AG08396 (cell line): Measurements from ENCODE around the gene POLR1D.
"Not testable (repeated sequence)": the region's sequence is repeated elsewhere in the genome, so short reads cannot be mapped to it uniquely, and the experiment has no call there.

ENCODE experiments used
- DNase-seq: peaks from one replicate; pipeline ENCODE4 v3.0.0; 2012; ENCODE audit warnings: low spot score, mixed read lengths

Gene POLR1D

DNA sequence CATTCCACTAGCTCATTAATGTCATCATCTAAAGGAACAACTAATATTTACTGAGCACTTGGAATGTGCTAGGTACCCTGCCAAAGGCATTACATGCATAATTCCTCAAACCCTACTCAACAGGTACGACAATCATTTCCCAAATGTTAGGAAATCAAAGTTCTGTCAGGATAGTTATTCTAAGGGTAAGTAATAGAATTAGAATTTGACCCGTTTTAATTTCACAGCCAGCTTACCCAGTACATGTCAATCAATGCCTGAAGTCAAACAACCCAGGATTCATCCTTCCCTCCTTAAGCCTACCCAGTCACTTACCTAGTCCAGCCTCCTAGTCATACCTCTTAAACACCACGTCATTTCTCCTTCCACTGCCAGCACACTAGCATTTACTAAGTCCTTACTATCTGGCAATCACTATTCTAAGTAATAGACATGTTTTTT, 3.8 kb upstream of the POLR1D start:
- DNase-seq = no peak

- peak; percentile 10 for DNase-seq
Measured at GRCh38 chr13:27619093-27619727, 2.5 kb upstream of the POLR1D start.

DNA sequence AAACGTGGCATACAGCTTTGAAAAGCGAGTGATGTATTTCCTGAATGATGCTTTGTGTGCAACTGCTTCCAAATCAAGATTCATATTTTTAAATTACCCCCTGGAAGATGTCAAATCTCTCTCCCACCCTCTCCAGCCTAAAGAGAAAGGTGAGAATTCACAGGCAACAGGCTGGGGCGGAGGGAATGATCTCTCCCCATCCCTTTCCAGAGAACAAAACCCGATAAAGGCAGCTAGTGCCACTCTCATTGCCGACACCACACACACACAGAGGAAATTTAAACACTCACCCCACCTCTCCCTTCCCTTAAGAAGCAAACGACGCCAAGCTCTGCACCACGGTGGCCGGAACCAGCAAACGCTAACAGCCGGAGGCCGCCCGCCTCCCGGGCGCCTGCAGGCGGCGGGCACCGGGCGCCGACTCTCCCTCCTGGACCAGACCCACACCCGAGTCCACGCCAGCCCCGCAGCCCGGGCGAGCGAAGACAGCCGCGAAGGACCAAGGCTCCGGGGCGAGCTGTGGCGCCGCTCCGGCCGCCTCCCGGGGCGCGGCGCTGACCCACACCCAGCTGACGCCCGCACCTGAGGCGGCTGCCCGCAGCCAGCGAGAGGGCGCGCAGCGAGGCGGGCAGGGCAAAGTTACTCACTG, 1.8 kb upstream of the POLR1D start:
- DNase-seq = peak; percentile 62

- DNase-seq = peak; percentile 98
Measured at GRCh38 chr13:27620377-27621115, 1.1 kb upstream of the POLR1D start, which contains the start of gene LNX2. LNX2 (minus strand) TSS chr13:27620529; CDS start chr13:27581703, 38,826 bp downstream.

- DNase-seq = no peak
Measured at GRCh38 chr13:27621116-27621365, 651 bp upstream of the POLR1D start.

DNA sequence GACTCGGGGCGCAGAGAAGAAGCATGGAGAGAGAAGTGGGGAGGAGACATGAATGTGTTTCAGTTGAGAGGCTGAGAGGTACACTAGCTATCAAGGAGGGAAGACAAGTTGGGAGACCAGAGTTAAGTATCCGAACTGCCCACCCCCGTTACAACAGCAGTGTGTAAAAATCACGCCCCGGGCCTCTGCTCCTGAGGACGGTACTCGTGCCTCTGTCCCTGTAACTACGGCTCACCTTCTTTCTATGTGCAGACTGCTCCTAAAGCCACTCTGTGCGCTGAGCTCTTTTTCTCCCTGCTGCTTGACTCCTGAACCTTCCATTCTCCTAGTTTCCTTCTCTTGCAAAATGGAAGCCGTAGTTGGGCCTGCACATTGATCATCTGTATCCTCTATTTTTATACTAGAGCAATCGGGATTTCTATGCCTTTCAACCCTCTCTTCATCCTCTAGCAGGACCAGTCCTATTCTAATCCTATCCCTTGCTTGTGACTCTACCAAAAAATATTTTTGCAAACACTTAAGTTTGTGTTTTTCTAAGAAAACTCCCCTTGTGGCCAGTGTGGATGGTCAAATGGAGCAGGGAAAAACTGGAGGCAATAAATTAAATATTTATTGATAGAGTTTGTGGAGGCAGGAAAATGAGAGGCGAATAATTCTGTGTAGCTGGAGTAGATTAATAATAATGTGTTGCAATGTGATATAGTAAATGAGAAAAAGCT, 569 bp downstream of the POLR1D start:
- DNase-seq = peak; percentile 12

GRCh38 chr13:27622881-27623280, 1.2 kb downstream of the POLR1D start:
- no peak for DNase-seq

GRCh38 chr13:27624071-27624470, 2.4 kb downstream of the POLR1D start:
- DNase-seq = no peak

DNA sequence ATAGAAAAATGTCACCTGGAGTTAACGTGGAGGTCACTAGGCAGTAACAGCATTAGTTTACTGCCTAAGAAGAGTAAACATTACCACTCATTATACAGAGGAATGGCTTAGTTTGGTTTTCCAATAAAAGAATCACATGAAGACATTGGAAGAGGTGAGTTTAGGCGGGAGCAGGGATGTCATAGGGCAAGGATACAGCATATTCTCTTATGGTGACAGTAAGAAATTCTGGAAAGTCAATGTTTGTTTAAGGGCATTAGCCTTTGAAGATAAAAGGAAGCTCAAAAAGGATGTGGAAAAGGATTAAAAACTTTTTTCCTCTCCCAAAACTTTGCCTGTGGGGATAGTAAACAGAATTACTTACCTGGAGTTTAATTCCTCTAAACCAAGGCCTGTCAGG, 4.1 kb downstream of the POLR1D start:
- no peak for DNase-seq

DNA sequence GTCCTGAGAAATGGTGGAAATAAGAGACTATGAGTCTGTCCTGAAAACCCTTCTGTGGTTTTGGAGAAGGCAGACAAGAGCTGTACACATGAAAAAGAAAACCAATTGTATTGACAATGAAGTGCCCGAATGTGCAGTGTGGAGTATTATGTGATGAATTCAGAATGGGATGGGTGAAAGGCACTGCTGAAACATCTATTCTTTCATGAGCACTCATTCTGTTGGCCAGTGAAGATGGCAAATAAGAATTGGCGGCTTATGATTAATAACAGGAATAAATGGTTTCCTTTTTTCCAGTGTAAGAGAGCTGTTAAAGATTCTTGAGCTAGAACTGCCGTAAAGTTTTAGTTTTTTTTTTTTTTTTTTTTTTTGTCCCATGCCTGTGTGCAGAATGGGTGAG, 5.7 kb downstream of the POLR1D start:
- DNase-seq = no peak

GRCh38 chr13:27628081-27628480, 6.4 kb downstream of the POLR1D start:
- DNase-seq = no peak

DNA sequence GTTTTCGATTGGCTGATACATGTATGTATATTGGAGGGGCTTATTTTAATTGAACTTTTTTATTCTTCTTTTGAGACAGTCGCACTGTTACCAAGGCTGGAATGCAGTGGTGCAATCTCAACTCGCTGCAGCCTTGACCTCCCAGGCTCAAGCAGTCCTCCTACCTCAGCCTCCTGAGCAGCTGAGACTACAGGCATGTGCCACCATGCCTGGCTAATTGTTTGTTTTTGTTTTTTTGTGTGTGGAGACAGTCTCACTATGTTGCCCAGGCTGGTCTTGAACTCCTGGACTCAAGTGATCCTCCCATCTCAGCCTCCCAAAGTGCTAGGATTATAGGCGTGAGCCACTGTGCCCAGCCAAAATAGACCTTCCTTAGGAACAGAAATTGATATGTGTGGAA, 7.1 kb downstream of the POLR1D start:
- not testable (repeated sequence) for DNase-seq

- DNase-seq = no peak
Measured at GRCh38 chr13:27631156-27631555, 9.5 kb downstream of the POLR1D start.

- no peak for DNase-seq
Measured at GRCh38 chr13:27631665-27632064, 10.0 kb downstream of the POLR1D start.

- no peak for DNase-seq
Measured at GRCh38 chr13:27632214-27632613, 10.5 kb downstream of the POLR1D start.

DNA sequence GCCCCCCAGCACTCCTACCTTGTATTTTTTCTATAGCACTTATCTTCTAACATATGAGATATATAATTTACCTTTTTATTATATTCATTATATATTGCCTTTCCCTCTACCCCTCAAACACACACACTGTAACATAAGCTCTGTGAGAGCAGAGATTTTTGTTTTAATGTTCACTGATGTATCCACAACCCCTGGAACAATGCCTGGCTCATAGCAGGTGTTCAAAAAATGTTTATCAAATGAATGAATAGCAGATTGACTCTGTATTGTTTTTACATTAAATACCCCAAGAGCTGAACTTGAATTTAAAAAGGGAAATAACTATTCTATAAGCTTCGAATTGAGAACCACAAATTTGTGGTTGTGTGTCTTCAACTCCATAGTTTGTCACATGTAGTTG, 11.0 kb downstream of the POLR1D start:
- no peak for DNase-seq

DNA sequence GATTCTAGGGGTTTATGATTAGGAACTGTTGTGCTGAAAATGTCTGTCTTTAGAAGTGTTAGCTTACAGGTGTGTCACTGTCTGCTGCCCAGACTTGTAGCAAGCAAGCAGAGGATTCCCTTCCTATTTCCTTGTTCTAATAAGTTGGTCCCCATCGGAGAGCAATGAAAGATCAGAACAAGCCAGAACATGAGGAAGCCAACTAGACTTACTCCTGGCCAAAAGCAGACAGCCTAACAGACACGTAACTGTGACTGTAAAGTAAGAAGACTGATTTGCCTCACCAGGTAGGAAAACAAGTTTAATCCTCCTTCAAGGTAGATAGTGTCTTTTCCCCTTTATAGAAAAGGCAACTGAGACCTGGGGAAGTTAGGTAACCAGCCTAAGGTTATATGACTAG, 12.5 kb downstream of the POLR1D start:
- no peak for DNase-seq

DNA sequence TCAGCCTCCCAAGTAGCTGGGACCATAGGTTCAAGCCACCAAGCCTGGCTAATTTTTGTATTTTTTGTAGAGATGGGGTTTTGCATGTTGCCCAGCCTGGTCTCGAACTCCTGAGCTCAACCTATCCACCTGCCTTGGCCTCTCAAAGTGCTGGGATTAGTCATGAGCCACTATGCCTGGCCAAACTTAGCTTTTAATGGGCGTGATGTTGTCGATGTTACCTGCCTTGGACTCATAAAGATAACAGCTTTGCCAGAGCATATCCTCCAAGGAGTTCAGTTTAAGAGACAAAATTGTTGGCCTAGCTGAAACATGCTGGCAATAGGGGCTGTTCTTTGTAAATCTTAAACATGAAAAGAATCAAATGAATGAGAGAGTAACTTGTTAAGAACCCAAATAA, 13.1 kb downstream of the POLR1D start:
- no peak for DNase-seq

- no peak for DNase-seq
Measured at GRCh38 chr13:27635266-27635665, 13.6 kb downstream of the POLR1D start.

GRCh38 chr13:27636589-27637288, 15.0 kb downstream of the POLR1D start:
- DNase-seq = no peak

DNA sequence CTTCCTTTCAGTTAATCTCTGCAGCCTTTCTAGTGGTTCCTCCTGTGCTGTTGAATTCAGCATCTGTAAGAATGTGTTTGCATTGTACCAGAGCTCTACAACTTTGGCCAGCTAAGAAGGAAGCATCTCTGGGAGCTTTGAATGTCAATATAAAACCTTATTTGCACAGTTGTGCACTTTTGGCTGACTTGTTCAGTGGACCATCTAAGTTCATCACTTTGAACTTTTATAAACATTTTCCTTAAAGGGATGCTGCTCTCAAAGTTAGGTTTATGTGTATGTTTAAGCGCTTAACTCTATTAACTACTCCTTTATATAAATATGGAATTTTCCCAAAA, 15.6 kb downstream of the POLR1D start:
- no peak for DNase-seq

DNA sequence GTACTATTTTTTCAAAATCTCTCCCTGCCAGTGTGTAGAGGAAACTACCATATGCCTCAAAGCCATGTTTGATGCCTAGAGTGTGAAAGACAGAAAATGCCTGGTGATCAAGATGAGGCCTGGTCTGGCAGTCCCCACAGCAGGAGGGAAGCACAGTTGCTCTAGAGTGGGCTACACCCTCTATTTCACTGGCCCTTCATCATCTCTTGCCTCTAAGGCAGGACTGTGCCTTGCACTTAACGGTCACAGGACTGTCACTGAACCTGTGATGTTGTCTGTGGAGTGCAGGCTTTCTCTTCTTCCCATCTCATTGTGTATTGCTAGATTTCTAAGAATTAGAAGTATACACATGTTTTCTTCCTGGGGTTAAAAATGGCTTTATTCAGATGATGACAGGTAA, 16.3 kb downstream of the POLR1D start:
- DNase-seq = no peak
